BLaER1 (cell line): ENCODE measurements around the gene MOCS2.
"Not testable (repeated sequence)": the region's sequence is repeated elsewhere in the genome, so short reads cannot be mapped to it uniquely, and the experiment has no call there.

Experiments
- H3K27ac ChIP-seq: shearing (Covaris generic); formaldehyde crosslinking; 2 replicates; pipeline ENCODE4 v1.8.1; 2022
- H3K27me3 ChIP-seq: shearing (Covaris generic); formaldehyde crosslinking; 2 replicates; pipeline ENCODE4 v1.8.1; 2022
- H3K36me3 ChIP-seq: shearing (Covaris generic); formaldehyde crosslinking; 2 replicates; pipeline ENCODE4 v1.8.1; 2022
- H3K4me1 ChIP-seq: shearing (Covaris generic); formaldehyde crosslinking; 2 replicates; pipeline ENCODE4 v1.8.1; 2022
- H3K4me2 ChIP-seq: shearing (Covaris generic); formaldehyde crosslinking; 2 replicates; pipeline ENCODE4 v1.8.1; 2022
- H3K4me3 ChIP-seq: shearing (Covaris generic); formaldehyde crosslinking; 2 replicates; pipeline ENCODE4 v1.8.1; 2022
- H3K9ac ChIP-seq: shearing (Covaris generic); formaldehyde crosslinking; 2 replicates; pipeline ENCODE4 v1.8.1; 2022
- H3K9me3 ChIP-seq: shearing (Covaris generic); formaldehyde crosslinking; 2 replicates; pipeline ENCODE4 v1.8.1; 2022
- H4K20me1 ChIP-seq: shearing (Covaris generic); formaldehyde crosslinking; 2 replicates; pipeline ENCODE4 v1.8.1; 2022
- Cebpa-rat ChIP-seq: shearing (Covaris generic); IDR thresholded peaks from 2 replicates; pipeline ENCODE4 v1.8.1; 2022

Gene MOCS2

DNA sequence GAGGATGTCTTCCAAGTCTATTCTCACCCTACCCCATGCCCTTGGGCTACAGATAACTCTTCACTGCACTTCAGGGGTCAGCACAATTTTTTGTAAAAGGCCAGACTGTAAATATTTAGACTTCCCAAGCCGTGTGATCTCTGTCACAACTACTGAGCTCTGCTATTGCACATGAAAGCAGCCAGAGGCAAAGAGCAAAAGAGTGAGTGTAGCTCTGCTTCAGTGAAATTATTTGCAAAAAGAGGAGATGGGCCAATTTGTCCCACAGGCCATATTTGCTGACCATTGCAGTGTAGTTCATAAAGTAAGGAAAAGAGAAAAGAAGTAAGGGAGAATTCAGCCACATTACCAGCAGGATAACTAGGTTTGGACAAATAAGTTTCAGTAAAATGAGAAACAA, 7.0 kb upstream of the MOCS2 start:
- no peaks in the 10 kb centered on the region for H3K27me3 ChIP-seq
- H3K9me3 ChIP-seq: 0 out of 2 replicates have a peak, but pooled peaks cover 7% of the 10 kb centered on the region
- no peak overlapping the region for H3K27ac ChIP-seq
- TF ChIP-seq Cebpa-rat: no peak
- no peak overlapping the region for H3K4me2 ChIP-seq
- H3K9ac ChIP-seq: no peak overlapping the region
- H3K4me1 ChIP-seq: no peaks in the 10 kb centered on the region
- H3K36me3 ChIP-seq: no peaks in the 10 kb centered on the region
- no peak overlapping the region for H3K4me3 ChIP-seq
- no peaks in the 10 kb centered on the region for H4K20me1 ChIP-seq

DNA sequence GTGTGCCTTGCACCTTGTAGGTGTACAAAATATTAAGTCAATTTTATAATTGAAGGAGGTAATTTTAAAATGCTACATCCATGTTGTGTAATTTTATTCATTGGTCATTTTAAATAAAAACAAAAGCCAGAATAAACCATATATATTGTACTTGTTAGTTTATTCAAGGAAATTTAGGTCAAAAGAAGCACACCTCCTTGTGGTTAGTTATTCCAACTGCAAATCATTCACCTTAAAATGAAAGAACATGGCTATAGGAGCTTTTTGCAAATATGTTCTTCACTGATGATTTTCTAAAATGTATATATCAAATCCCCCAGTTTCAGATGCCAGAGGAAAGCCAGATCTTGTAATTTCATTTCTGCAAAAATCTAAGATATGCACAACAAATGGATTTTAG, 5.4 kb upstream of the MOCS2 start:
- H4K20me1 ChIP-seq: no peaks in the 10 kb centered on the region
- no peak overlapping the region for H3K4me3 ChIP-seq
- H3K4me1 ChIP-seq: 0 out of 2 replicates have a peak, but pooled peaks cover 5% of the 10 kb centered on the region
- H3K27ac ChIP-seq: no peak overlapping the region
- no peak overlapping the region for H3K4me2 ChIP-seq
- TF ChIP-seq Cebpa-rat: no peak
- H3K9me3 ChIP-seq: 0 out of 2 replicates have a peak, but pooled peaks cover 7% of the 10 kb centered on the region
- no peak overlapping the region for H3K9ac ChIP-seq
- H3K27me3 ChIP-seq: no peaks in the 10 kb centered on the region
- no peaks in the 10 kb centered on the region for H3K36me3 ChIP-seq

DNA sequence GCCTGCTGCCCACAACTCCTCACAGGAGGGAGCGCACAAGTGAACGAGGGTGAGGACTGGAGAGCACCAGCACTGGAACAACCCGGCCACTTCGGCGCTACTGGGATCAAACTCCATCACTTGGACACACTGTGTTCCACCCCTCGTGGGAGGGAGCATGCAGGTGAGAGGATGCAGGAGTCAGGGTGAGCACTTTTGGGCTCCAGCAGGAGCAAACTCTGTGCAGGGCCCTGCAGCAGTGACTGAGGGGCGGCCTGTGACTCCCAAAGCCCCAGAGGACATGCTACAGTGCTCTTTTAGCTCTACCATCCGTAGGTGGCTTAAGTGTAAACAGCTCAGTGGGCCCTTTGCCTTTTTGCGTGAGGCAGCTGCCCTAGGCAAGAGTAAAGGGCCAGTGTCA, 4.4 kb upstream of the MOCS2 start:
- H3K4me2 ChIP-seq: no peak overlapping the region
- no peaks in the 10 kb centered on the region for H3K27me3 ChIP-seq
- H3K9me3 ChIP-seq: 0 out of 2 replicates have a peak, but pooled peaks cover 7% of the 10 kb centered on the region
- no peak overlapping the region for H3K27ac ChIP-seq
- no peak overlapping the region for H3K9ac ChIP-seq
- 0 out of 2 replicates have a peak, but pooled peaks cover 5% of the 10 kb centered on the region for H3K4me1 ChIP-seq
- TF ChIP-seq Cebpa-rat: no peak
- no peaks in the 10 kb centered on the region for H4K20me1 ChIP-seq
- no peaks in the 10 kb centered on the region for H3K36me3 ChIP-seq
- no peak overlapping the region for H3K4me3 ChIP-seq

DNA sequence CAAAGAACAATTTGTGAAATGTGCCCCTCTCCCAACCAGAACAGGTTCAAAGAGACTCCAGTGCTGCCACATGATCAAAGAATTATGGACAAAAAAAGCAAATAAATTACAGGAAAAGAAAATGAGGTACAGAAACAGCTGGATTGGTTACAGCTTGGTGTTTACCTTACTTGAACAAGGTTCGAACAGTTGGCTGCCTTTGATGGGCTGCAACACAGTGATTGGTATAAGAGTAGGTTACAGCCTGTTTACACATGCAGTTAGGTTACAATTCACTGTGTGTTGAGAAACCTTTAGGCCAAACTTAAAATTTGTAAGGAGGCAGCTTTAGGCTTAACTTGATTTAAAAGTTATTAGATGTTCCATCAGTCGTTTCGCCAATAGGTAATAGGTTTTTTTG, 3.4 kb upstream of the MOCS2 start:
- Histone ChIP-seq H4K20me1 (no peaks in the 10 kb centered on the region), H3K4me2 (no peak overlapping the region), H3K27me3 (no peaks in the 10 kb centered on the region), H3K9ac (no peak overlapping the region), H3K9me3 (0 out of 2 replicates have a peak, but pooled peaks cover 7% of the 10 kb centered on the region), H3K27ac (no peak overlapping the region), H3K4me1 (0 out of 2 replicates have a peak, but pooled peaks cover 5% of the 10 kb centered on the region), H3K36me3 (no peaks in the 10 kb centered on the region), H3K4me3 (no peak overlapping the region)
- TF ChIP-seq Cebpa-rat: no peak

DNA sequence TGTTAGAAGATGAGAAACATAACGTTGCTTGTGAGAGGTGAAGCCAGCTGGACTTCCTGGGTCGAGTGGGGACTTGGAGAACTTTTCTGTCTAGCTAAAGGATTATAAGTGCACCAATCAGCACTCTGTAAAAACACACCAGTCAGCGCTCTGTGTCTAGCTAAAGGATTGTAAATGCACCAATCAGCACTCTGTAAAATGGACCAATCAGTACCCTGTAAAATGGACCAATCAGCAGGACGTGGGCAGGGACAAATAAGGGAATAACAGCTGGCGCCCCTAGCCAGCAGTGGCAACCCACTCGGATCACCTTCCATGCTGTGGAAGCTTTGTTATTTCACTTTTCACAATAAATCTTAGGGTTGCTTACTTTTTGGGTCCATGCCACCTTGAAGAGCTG, 2.8 kb upstream of the MOCS2 start:
- H3K9ac ChIP-seq, H3K9me3 ChIP-seq, H3K4me2 ChIP-seq, H3K4me3 ChIP-seq, H3K4me1 ChIP-seq, H3K27me3 ChIP-seq, H3K36me3 ChIP-seq, H3K27ac ChIP-seq, H4K20me1 ChIP-seq: not testable (repeated sequence)

DNA sequence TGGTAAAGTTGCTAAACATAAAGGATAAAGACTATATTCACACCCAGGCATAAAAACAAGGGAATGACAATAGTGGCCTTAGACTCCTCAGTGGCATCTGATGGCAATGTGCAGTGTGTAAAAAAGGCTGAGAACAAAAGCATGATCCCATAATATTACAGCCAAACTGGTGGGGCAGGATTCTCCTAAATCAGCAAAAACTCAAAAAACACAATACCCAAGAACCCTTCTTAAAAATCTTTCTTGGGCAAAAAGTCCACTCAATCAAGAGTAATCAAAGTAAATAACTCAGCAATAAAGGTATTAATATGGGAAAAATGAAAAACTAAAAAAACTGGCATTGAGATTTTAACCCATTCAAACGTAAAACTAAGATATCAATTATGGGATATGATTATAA, 1.6 kb upstream of the MOCS2 start:
- H3K4me2 ChIP-seq: no peak overlapping the region
- no peak for TF ChIP-seq Cebpa-rat
- no peaks in the 10 kb centered on the region for H3K27me3 ChIP-seq
- H3K4me3 ChIP-seq: no peak overlapping the region
- no peak overlapping the region for H3K27ac ChIP-seq
- no peaks in the 10 kb centered on the region for H3K36me3 ChIP-seq
- 0 out of 2 replicates have a peak, but pooled peaks cover 5% of the 10 kb centered on the region for H3K4me1 ChIP-seq
- H3K9ac ChIP-seq: no peak overlapping the region
- no peaks in the 10 kb centered on the region for H4K20me1 ChIP-seq
- 0 out of 2 replicates have a peak, but pooled peaks cover 7% of the 10 kb centered on the region for H3K9me3 ChIP-seq

DNA sequence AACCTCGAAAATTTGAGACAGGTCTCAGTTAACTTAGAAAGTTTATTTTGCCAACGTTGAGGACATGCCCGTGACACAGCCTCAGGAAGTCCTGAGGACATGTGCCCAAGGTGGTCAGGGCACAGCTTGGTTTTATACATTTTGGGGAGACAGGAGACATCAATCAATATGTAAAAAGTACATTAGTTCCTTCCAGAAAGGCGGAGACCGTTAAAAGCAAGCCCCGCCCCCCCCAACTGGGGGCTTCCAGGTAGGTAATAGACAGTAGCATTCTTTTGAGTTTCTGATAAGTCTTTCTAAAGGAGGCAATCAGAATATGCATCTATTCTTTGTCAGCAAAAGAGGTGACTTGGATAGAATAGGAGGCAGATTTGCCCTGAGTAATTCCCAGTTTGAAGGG, 599 bp upstream of the MOCS2 start:
- Histone ChIP-seq H3K27me3 (no peaks in the 10 kb centered on the region), H3K9me3 (0 out of 2 replicates have a peak, but pooled peaks cover 7% of the 10 kb centered on the region), H3K4me3 (peak overlapping the region; percentile 64), H3K36me3 (no peaks in the 10 kb centered on the region), H3K9ac (peak overlapping the region; percentile 58), H3K4me2 (peak overlapping the region; percentile 62), H3K27ac (no peak overlapping the region), H3K4me1 (0 out of 2 replicates have a peak, but pooled peaks cover 5% of the 10 kb centered on the region), H4K20me1 (no peaks in the 10 kb centered on the region)
- no peak for TF ChIP-seq Cebpa-rat

DNA sequence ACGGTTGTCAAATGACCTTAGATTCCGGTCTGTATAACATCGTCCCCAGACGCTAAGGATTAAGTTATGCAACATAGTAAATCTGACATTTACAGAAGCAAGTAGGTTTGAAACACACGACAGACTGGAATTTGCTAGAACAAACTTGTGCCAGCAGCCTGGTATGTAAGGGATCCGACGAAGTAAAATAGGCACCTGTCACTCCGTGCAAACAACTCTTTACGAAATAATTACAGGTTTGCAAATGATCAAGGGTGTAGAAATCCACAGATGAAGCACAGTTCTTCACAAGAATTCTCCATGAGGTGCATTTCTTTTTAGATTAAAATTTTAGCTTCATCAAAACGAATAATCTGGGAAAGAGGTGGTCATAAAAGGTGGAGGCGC, 508 bp downstream of the MOCS2 start:
- Histone ChIP-seq H3K27ac (no peak overlapping the region), H3K27me3 (no peaks in the 10 kb centered on the region), H3K4me2 (peak overlapping the region; percentile 67), H3K36me3 (no peaks in the 10 kb centered on the region), H3K4me1 (0 out of 2 replicates have a peak, but pooled peaks cover 5% of the 10 kb centered on the region), H3K9me3 (0 out of 2 replicates have a peak, but pooled peaks cover 7% of the 10 kb centered on the region), H3K9ac (0 out of 2 replicates have a peak overlapping the region, but pooled peaks have one; percentile 58), H4K20me1 (no peaks in the 10 kb centered on the region), H3K4me3 (peak overlapping the region; percentile 64)
- no peak for TF ChIP-seq Cebpa-rat

DNA sequence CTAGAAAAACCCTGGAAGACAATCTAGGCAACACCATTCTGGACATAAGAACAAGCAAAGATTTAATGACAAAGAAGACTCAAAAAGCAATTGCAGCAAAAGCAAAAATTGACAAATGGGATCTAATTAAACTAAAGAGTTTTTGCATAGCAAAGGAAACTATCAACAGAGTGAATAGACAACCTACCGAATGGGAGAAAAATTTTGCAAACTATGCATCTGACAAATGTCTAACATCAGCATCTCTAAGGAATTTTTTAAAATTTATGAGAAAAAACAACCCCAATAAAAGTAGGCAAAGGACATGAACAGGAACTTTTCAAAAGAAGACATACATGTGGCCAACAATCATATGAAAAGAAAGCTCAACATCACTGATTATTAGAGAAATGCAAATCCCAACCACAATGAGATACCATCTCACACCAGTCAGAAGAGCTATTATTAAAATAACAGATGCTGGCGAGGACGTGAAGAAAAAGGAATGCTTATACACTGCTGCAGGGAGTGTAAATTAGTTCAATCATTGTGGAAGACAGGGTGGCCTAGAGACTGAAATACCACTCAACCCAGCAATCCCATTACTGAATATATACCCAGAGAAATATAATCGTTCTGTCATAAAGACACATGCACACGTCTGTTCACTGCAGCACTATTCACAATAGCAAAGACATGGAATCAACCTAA, 3.8 kb downstream of the MOCS2 start:
- no peak overlapping the region for H3K4me3 ChIP-seq
- TF ChIP-seq Cebpa-rat: no peak
- no peaks in the 10 kb centered on the region for H3K36me3 ChIP-seq
- no peak overlapping the region for H3K4me2 ChIP-seq
- 0 out of 2 replicates have a peak, but pooled peaks cover 5% of the 10 kb centered on the region for H3K4me1 ChIP-seq
- H3K27me3 ChIP-seq: no peaks in the 10 kb centered on the region
- no peaks in the 10 kb centered on the region for H3K9me3 ChIP-seq
- H4K20me1 ChIP-seq: no peaks in the 10 kb centered on the region
- no peak overlapping the region for H3K9ac ChIP-seq
- no peak overlapping the region for H3K27ac ChIP-seq

DNA sequence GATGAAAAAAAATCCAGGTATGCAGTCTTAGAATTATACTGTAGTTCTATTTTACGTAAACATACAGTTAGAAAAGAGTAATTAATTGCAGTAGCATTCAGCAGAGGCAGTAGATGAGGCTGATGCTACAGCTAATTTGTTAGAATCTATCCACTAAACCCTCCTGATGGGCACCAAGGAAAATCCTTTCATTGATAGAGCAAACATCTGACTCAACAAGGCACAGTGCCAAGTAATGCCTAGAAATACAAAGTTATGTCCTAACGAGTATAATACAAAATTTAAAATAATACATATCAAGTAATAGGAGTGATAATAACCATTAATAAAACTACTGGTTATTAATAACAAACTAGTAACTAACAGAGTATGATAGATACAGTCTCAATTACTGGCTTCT, 9.0 kb downstream of the MOCS2 start:
- Histone ChIP-seq H3K4me2 (no peak overlapping the region), H3K4me1 (no peaks in the 10 kb centered on the region), H3K27ac (no peak overlapping the region), H3K36me3 (peaks cover 9% of the 10 kb centered on the region; the same call in 1 of the 2 replicates), H3K9ac (no peak overlapping the region), H4K20me1 (no peaks in the 10 kb centered on the region), H3K4me3 (no peak overlapping the region), H3K27me3 (no peaks in the 10 kb centered on the region), H3K9me3 (no peaks in the 10 kb centered on the region)
- TF ChIP-seq Cebpa-rat: no peak
